GM19324 (cell line): Measurements from ENCODE around the gene ALDH9A1.
"Not testable (repeated sequence)": the region's sequence is repeated elsewhere in the genome, so short reads cannot be mapped to it uniquely, and the experiment has no call there.

ENCODE experiments used
- ATAC-seq: cut with Tn5 transposase; IDR thresholded peaks from one replicate; pipeline ENCODE4 v1.9.1; 2021; ENCODE audit warnings: mild to moderate bottlenecking, moderate library complexity; ENCODE audit not compliant: unreplicated experiment, low FRiP score

Gene ALDH9A1

GRCh38 chr1:165688046-165688445, 10.3 kb downstream of the ALDH9A1 start:
- ATAC-seq, result no peak

- ATAC-seq, result no peak
Observed at GRCh38 chr1:165686971-165687433, 11.4 kb downstream of the ALDH9A1 start.

- ATAC-seq, result no peak
Observed at GRCh38 chr1:165686121-165686970, 12.0 kb downstream of the ALDH9A1 start.

GRCh38 chr1:165683848-165684485, 14.4 kb downstream of the ALDH9A1 start:
- no peak for ATAC-seq

- ATAC-seq, result not testable (repeated sequence)
Observed at GRCh38 chr1:165680773-165681172, 17.6 kb downstream of the ALDH9A1 start.

- no peak for ATAC-seq
Observed at GRCh38 chr1:165680303-165680702, 18.1 kb downstream of the ALDH9A1 start.

- no peak for ATAC-seq
Observed at GRCh38 chr1:165679282-165680036, 18.9 kb downstream of the ALDH9A1 start.

- ATAC-seq, result no peak
Observed at GRCh38 chr1:165678509-165678908, 19.9 kb downstream of the ALDH9A1 start.

- no peak for ATAC-seq
Observed at GRCh38 chr1:165675794-165676193, 22.6 kb downstream of the ALDH9A1 start.

GRCh38 chr1:165674599-165674998, 23.8 kb downstream of the ALDH9A1 start:
- no peak for ATAC-seq

GRCh38 chr1:165671526-165671925, 26.8 kb downstream of the ALDH9A1 start:
- ATAC-seq, result no peak

GRCh38 chr1:165668184-165668583, 30.2 kb downstream of the ALDH9A1 start:
- ATAC-seq, result no peak

- ATAC-seq, result no peak
Observed at GRCh38 chr1:165666152-165666825, 32.1 kb downstream of the ALDH9A1 start.

- ATAC-seq, result no peak
Observed at GRCh38 chr1:165662186-165662585, 36.2 kb downstream of the ALDH9A1 start.

GRCh38 chr1:165661703-165662102, 36.7 kb downstream of the ALDH9A1 start:
- ATAC-seq, result no peak

GRCh38 chr1:165659581-165659895, 38.8 kb downstream of the ALDH9A1 start:
- ATAC-seq, result no peak

- not testable (repeated sequence) for ATAC-seq
Observed at GRCh38 chr1:165658766-165659580, 39.4 kb downstream of the ALDH9A1 start.

GRCh38 chr1:165650981-165651625, 47.3 kb downstream of the ALDH9A1 start:
- ATAC-seq, result no peak

GRCh38 chr1:165648919-165649572, 49.3 kb downstream of the ALDH9A1 start:
- ATAC-seq, result no peak
